Measurements from ENCODE around the gene TLCD5.

The TLCD5 gene

DNA sequence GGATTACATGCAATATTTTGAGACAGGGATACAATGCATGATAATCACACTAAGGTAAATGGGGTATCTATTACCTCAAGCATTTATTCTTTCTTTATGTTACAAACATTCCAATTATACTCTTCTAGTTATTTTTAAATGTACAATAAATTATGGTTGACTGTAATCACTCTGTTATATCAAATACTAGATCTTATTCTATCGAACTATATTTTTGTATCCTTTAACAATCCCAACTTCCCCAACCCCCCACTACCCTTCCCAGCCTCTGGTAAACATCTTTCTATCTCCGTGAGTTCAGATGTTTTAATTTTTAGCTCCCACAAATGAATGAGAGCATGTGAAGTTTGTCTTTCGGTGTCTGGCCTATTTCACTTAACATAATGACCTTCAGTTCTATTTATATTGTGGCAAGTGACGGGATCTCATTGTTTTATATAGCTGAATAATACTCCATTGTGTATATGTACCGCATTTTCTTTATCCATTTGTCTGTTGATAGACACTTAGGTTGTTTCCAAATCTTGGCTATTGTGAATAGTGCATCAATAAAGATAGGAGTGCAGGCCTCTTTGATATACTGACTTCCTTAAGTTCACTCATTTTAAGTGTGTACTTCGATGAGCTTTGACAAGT, 51.6 kb downstream of the TLCD5 start:
- POLR2A ChIA-PET (ENCODE audit: low non-redundant PET), result no interaction called here
- TF ChIP-seq, protein P1, sequence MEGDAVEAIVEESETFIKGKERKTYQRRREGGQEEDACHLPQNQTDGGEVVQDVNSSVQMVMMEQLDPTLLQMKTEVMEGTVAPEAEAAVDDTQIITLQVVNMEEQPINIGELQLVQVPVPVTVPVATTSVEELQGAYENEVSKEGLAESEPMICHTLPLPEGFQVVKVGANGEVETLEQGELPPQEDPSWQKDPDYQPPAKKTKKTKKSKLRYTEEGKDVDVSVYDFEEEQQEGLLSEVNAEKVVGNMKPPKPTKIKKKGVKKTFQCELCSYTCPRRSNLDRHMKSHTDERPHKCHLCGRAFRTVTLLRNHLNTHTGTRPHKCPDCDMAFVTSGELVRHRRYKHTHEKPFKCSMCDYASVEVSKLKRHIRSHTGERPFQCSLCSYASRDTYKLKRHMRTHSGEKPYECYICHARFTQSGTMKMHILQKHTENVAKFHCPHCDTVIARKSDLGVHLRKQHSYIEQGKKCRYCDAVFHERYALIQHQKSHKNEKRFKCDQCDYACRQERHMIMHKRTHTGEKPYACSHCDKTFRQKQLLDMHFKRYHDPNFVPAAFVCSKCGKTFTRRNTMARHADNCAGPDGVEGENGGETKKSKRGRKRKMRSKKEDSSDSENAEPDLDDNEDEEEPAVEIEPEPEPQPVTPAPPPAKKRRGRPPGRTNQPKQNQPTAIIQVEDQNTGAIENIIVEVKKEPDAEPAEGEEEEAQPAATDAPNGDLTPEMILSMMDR (conservative IDR thresholded peaks at IDR 0.05; ENCODE audit: low read depth), result no peak
- no peak for DNase-seq (ENCODE audit: low spot score)
- no peak overlapping the region for H3K27ac ChIP-seq
- CTCF ChIA-PET, result no interaction called here

DNA sequence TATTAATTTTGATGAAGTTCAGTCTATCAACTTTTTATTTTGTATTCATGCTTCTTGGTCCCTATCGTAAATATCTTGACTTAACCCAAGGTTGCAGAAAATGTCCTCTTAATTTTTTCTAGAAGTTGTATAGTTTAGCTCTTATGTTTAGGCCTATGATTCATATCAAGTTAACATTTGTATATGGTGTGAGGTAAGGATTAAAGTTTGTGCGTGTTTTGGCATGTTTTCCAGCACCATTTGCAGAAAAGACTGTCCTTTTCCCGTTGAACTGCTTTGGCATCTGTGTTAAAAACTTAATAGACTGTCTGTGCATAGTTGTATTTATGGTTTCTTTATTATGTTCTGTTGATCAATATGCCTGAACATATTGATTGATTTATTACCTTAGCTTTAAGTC, 53.4 kb downstream of the TLCD5 start:
- CTCF ChIA-PET, result no interaction called here
- no peak for DNase-seq (ENCODE audit: low spot score)
- H3K27ac ChIP-seq, result no peak overlapping the region
- POLR2A ChIA-PET (ENCODE audit: low non-redundant PET), result no interaction called here
- TF ChIP-seq, protein P1 (conservative IDR thresholded peaks at IDR 0.05; ENCODE audit: low read depth), result no peak

DNA sequence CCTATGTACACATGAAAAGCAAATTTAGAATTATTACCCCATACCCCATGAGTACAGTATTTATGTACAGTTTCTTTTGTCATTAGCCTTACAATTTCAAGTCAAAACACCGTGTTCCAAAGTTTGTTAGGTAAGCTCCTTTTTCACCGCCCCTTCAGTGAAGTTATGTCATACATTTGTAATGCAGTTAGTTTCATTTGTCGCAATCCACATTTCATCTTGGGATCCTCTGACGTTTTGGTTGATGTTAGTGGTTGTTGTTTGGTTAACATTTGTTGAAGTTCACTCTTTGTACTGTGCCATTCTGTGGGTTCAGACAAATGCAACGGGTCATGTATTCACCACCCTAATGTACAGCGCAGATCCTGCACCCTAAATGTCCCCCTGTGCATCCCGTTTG, 56.3 kb downstream of the TLCD5 start:
- no peak for DNase-seq (ENCODE audit: low spot score)
- TF ChIP-seq, protein P1 (conservative IDR thresholded peaks at IDR 0.05; ENCODE audit: low read depth), result no peak
- CTCF ChIA-PET, result no interaction called here
- H3K27ac ChIP-seq, result no peak overlapping the region
- POLR2A ChIA-PET (ENCODE audit: low non-redundant PET), result no interaction called here

Measured in RWPE1 (cell line).